ENCODE data around the gene SLC4A9.

GRCh38 chr5:140393738-140394137 is 33.7 kb downstream of the SLC4A9 start:
- TF ChIP-seq REST (IDR thresholded peaks at IDR 0.05; ENCODE audit: insufficient read depth in 1 of 2, low read depth in 2 of 2, low read length in 2 of 2): no peak
- TF ChIP-seq TAF1 (IDR thresholded peaks at IDR 0.05; ENCODE audit: borderline replicate concordance, insufficient read depth, low read length): no peak
- TF ChIP-seq POLR2AphosphoS5 (IDR thresholded peaks at IDR 0.05; ENCODE audit: low read depth, low read length): no peak
